HG02870 (cell line): ENCODE measurements around the gene OR5AR1.
"Not testable (repeated sequence)": the region's sequence is repeated elsewhere in the genome, so short reads cannot be mapped to it uniquely, and the experiment has no call there.

Experiments
- ATAC-seq: cut with Tn5 transposase; IDR thresholded peaks from one replicate; pipeline ENCODE4 v1.9.1; 2021; ENCODE audit warnings: mild to moderate bottlenecking, moderate library complexity; ENCODE audit not compliant: unreplicated experiment

Gene OR5AR1

GRCh38 chr11:56663386-56663785 lies at the start of gene OR5AR1:
TSS of gene OR5AR1 (plus strand) at chr11:56663686. CDS start at chr11:56663686, 0 bp downstream.
- no peak for ATAC-seq

DNA sequence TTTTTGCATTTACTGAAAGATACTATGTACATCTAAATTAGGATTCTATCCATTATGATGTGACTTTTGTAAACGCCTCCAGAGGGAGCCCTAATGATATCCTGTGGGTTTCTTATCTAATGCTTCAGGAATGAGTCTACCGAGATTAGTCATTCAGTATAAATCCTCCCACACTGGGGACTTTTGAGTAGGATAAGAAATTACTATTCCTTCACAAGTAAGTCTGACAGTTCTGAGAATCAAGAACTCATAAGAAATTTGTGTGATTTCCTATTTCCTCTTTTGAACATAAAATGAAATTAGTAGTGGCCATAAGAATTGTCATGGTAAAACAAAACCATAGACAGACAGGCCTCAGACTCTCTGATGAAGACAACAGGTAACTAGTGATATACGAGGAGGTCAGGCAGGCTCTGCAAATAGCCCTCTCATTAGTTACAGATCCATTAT lies 38.8 kb upstream of the OR5AR1 start:
- peak; percentile 81 for ATAC-seq

- no peak for ATAC-seq
Measured at GRCh38 chr11:56625946-56626345, 37.5 kb upstream of the OR5AR1 start.

GRCh38 chr11:56632329-56632728 lies 31.2 kb upstream of the OR5AR1 start:
- no peak for ATAC-seq

- ATAC-seq: no peak
Measured at GRCh38 chr11:56636861-56637260, 26.6 kb upstream of the OR5AR1 start.

DNA sequence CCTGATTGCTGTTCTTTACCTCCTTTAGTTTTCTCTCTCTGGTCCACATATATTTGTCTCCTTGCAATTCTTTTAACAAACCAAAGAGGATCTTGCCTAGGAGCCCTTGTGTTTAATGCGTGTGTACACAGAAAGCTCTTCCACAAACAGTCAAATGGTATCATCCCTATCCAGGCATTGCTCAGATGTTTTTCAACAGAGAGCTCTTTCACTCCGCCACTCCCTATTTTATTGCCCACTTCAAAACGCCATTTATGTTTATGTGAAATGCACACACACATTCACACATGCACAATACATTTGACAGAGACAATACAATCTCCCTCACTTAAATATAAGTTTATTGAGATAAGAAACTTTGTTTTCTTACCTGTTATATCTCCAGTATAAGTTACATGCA lies 26.0 kb upstream of the OR5AR1 start:
- ATAC-seq: no peak

GRCh38 chr11:56642339-56642738 lies 21.1 kb upstream of the OR5AR1 start, which contains the start of gene OR5AP2:
TSS of gene OR5AP2 (minus strand) at chr11:56642439. CDS start at chr11:56642439, 0 bp downstream.
- ATAC-seq: no peak

DNA sequence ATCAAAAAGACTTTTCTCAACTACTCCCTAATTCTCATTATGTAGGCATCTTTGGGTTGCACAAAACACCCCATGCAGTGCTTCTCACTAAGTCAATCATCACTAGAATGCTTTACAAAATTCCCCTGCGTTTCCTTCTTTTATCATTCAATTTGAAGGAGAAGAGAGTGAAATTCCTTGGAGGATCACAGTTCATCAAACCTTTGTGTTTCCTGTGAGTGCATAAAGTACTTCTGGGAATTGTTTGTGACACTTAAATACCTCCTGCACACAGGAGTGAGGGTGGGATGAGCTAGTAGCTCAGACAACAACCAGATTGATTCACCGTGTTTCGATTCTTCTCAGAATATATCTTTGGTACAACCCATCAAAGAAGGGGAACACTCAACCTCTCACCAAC lies 3.7 kb upstream of the OR5AR1 start:
- ATAC-seq: no peak

GRCh38 chr11:56670984-56671383 lies 7.5 kb downstream of the OR5AR1 start:
- ATAC-seq: no peak

GRCh38 chr11:56688554-56689100 lies 25.1 kb downstream of the OR5AR1 start:
- no peak for ATAC-seq

- ATAC-seq: not testable (repeated sequence)
Measured at GRCh38 chr11:56691179-56691578, 27.7 kb downstream of the OR5AR1 start.

DNA sequence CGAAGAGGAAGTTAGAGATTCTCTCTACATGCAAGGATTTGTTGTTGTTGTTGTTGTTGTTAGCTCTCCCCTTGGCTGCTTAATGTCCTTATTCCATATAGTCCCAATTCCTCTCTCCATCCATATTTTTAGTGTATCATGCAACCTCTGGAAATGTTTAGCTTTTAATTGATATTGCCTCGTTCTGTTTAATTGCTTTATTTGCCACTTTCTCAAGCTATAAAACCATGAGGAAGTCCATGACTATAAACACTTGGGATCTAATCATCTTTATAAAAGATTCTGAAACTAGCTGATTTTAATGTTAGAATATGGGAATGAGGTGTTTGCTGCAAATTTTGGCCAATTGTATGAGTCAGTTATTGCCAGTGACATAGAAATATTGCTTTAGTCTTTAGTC lies 29.9 kb downstream of the OR5AR1 start:
- ATAC-seq: no peak

GRCh38 chr11:56698795-56699194 lies 35.3 kb downstream of the OR5AR1 start, which contains the start of gene OR9G1:
TSS of gene OR9G1 (plus strand) at chr11:56699095. CDS start at chr11:56700388, 1,293 bp downstream.
- ATAC-seq: no peak

GRCh38 chr11:56700242-56700913 lies 36.9 kb downstream of the OR5AR1 start:
- ATAC-seq: no peak

GRCh38 chr11:56700914-56701485 lies 37.5 kb downstream of the OR5AR1 start:
- ATAC-seq: no peak

DNA sequence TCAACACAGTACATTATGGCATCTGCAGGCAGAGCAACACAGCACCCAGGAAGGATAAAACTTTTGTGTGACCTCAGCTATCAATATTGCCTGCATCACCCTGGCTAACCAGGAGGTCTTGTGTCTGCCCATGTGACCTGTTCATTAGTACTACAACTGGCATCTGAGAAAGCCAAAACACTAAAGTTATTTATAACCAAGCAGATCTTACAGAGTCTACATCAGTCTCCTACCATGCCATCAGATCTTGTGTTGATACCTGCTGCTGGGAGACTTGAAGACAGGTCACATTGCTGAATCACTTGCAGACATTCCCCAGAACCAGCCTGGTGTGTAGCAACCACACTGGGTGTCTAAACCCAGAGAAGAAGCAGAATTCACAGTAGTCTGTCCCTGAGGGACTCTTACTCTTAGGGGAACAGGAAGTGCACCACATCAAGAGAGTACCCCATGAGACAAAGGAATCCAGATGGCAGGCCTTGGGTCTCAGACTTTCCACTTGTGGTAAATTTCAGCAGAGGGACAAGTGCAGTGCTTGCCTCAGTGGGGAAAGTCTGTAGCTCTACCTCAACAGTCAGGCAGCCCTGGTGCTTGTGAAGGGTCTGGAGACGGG lies 42.4 kb downstream of the OR5AR1 start:
- ATAC-seq: no peak

DNA sequence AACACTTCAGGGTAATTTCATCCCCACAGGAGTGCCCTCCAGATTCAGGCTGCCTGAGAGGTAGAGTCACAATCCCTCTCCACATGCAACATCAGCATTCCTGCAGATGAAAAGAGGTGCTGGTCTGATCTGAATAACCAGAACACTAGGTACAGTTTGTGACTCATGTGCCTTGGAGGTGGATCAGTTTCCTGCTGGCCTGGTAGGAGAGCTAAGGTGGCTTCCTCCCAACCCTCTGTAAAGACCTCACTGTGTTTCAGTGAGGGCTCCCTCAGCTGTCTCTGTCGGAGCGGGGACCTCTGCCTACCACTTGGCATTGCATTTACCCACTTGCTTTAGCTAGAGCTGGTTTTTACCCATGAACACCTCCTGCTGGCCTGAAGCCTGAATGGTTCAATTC lies 43.0 kb downstream of the OR5AR1 start:
- ATAC-seq: no peak

- no peak for ATAC-seq
Measured at GRCh38 chr11:56714206-56714605, 50.7 kb downstream of the OR5AR1 start.
